ENCODE measurements around the gene NUDT16L1. TPM values are rescaled to one million over a fixed set of nuclear protein-coding genes. Genes with fewer than 3 reads are reported as not detected.

Gene NUDT16L1
- polyA plus RNA-seq, 1 donor from 2014 or later = 125 TPM

DNA sequence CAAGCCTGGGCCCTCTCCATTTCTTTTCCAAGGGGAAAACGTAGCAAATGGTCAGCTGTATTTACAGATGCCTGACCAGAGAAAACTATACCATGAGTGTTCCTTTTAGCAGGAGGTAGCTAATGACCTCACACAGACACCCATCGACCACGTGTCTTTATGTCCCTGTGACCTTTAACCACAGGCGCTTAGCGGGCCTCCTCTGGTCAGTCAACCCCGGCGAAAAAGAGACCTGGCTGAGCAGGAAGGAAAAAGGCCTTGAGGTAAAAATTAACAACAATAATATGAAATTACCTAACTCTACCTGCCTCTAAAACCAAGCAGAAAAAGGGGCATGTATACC is 9.1 kb downstream of the NUDT16L1 start:
- H4K20me1 ChIP-seq (ENCODE audit: insufficient read depth) = no peaks in the 10 kb centered on the region
- no peak overlapping the region for H3K27ac ChIP-seq (ENCODE audit: low read length)
- H3K36me3 ChIP-seq (ENCODE audit: insufficient read depth, low read length) = no peaks in the 10 kb centered on the region
- H3K9me3 ChIP-seq (ENCODE audit: low read length) = no peaks in the 10 kb centered on the region
- no peaks in the 10 kb centered on the region for H3K27me3 ChIP-seq (ENCODE audit: insufficient read depth, low read depth, low read length)
- no peak overlapping the region for H2AFZ ChIP-seq (ENCODE audit: low read depth, low read length)
- TF ChIP-seq EP300 (conservative IDR thresholded peaks at IDR 0.05; ENCODE audit: poor library complexity, severe bottlenecking) = no peak
- no peak for TF ChIP-seq TAF1 (IDR thresholded peaks at IDR 0.05; ENCODE audit: low read depth)
- TF ChIP-seq RAD21 (conservative IDR thresholded peaks at IDR 0.05) = no peak
- TF ChIP-seq, protein P1, sequence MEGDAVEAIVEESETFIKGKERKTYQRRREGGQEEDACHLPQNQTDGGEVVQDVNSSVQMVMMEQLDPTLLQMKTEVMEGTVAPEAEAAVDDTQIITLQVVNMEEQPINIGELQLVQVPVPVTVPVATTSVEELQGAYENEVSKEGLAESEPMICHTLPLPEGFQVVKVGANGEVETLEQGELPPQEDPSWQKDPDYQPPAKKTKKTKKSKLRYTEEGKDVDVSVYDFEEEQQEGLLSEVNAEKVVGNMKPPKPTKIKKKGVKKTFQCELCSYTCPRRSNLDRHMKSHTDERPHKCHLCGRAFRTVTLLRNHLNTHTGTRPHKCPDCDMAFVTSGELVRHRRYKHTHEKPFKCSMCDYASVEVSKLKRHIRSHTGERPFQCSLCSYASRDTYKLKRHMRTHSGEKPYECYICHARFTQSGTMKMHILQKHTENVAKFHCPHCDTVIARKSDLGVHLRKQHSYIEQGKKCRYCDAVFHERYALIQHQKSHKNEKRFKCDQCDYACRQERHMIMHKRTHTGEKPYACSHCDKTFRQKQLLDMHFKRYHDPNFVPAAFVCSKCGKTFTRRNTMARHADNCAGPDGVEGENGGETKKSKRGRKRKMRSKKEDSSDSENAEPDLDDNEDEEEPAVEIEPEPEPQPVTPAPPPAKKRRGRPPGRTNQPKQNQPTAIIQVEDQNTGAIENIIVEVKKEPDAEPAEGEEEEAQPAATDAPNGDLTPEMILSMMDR (IDR thresholded peaks at IDR 0.05; ENCODE audit: poor library complexity, severe bottlenecking) = no peak
- no peak for TF ChIP-seq MXI1 (conservative IDR thresholded peaks at IDR 0.05; ENCODE audit: poor library complexity, severe bottlenecking)
- TF ChIP-seq SMC3 (conservative IDR thresholded peaks at IDR 0.05; ENCODE audit: poor library complexity) = no peak
- no peak for TF ChIP-seq REST (IDR thresholded peaks at IDR 0.05; ENCODE audit: borderline replicate concordance)
- no peak for TF ChIP-seq POLR2AphosphoS5 (IDR thresholded peaks at IDR 0.05)
- TF ChIP-seq EZH2 (IDR thresholded peaks at IDR 0.05; ENCODE audit: borderline replicate concordance, insufficient read depth, low read length, poor library complexity, severe bottlenecking) = no peak
- no peak overlapping the region for H3K4me3 ChIP-seq (ENCODE audit: low read length)
- H3F3A ChIP-seq (ENCODE audit: insufficient read depth, low read length, poor library complexity, severe bottlenecking) = no peaks in the 10 kb centered on the region
- no peaks in the 10 kb centered on the region for H3K9me2 ChIP-seq (ENCODE audit: insufficient read depth, low read length)
- no peak overlapping the region for H3K9ac ChIP-seq (ENCODE audit: low read length)
- H3K79me2 ChIP-seq (replicated peaks; ENCODE audit: insufficient read depth, low read length) = no peaks in the 10 kb centered on the region
- H3K4me2 ChIP-seq (ENCODE audit: low read length) = no peak overlapping the region

GRCh38 chr16:4703906-4704305 is 10.5 kb downstream of the NUDT16L1 start:
- no peak overlapping the region for H3K9ac ChIP-seq (ENCODE audit: low read length)
- H3K36me3 ChIP-seq (ENCODE audit: insufficient read depth, low read length) = no peaks in the 10 kb centered on the region
- H3K9me3 ChIP-seq (ENCODE audit: low read length) = no peaks in the 10 kb centered on the region
- H3K4me2 ChIP-seq (ENCODE audit: low read length) = no peak overlapping the region
- no peak overlapping the region for H3K4me3 ChIP-seq (ENCODE audit: low read length)
- no peaks in the 10 kb centered on the region for H4K20me1 ChIP-seq (ENCODE audit: insufficient read depth)
- no peak overlapping the region for H3K27ac ChIP-seq (ENCODE audit: low read length)
- H2AFZ ChIP-seq (ENCODE audit: low read depth, low read length) = no peak overlapping the region
- H3K9me2 ChIP-seq (ENCODE audit: insufficient read depth, low read length) = no peaks in the 10 kb centered on the region
- no peaks in the 10 kb centered on the region for H3K27me3 ChIP-seq (ENCODE audit: insufficient read depth, low read depth, low read length)
- H3K79me2 ChIP-seq (replicated peaks; ENCODE audit: insufficient read depth, low read length) = no peaks in the 10 kb centered on the region
- H3F3A ChIP-seq (ENCODE audit: insufficient read depth, low read length, poor library complexity, severe bottlenecking) = no peaks in the 10 kb centered on the region
- TF ChIP-seq MXI1 (conservative IDR thresholded peaks at IDR 0.05; ENCODE audit: poor library complexity, severe bottlenecking) (no peak), TAF1 (IDR thresholded peaks at IDR 0.05; ENCODE audit: low read depth) (no peak), EP300 (conservative IDR thresholded peaks at IDR 0.05; ENCODE audit: poor library complexity, severe bottlenecking) (no peak), REST (IDR thresholded peaks at IDR 0.05; ENCODE audit: borderline replicate concordance) (no peak), SMC3 (conservative IDR thresholded peaks at IDR 0.05; ENCODE audit: poor library complexity) (no peak), POLR2AphosphoS5 (IDR thresholded peaks at IDR 0.05) (no peak), EZH2 (IDR thresholded peaks at IDR 0.05; ENCODE audit: borderline replicate concordance, insufficient read depth, low read length, poor library complexity, severe bottlenecking) (no peak), RAD21 (conservative IDR thresholded peaks at IDR 0.05) (no peak)
- TF ChIP-seq, protein P1 (IDR thresholded peaks at IDR 0.05; ENCODE audit: poor library complexity, severe bottlenecking) = no peak
